ENCODE results near the gene FUT8.

FUT8 gene

GRCh38 chr14:65408113-65408512 lies 4.4 kb upstream of the FUT8 start:
- no peak overlapping the region for H3K27ac ChIP-seq (ENCODE audit: poor library complexity, severe bottlenecking)
- no peak for DNase-seq (ENCODE audit: low spot score)
- ATAC-seq (ENCODE audit: low read depth) = no peak
- no peaks in the 10 kb centered on the region for H3K36me3 ChIP-seq (ENCODE audit: low read depth)
- H3K4me3 ChIP-seq (ENCODE audit: severe bottlenecking) = no peak overlapping the region
- H3K27me3 ChIP-seq (ENCODE audit: insufficient read depth, poor library complexity, severe bottlenecking) = no peaks in the 10 kb centered on the region
- no peaks in the 10 kb centered on the region for H3K9me3 ChIP-seq (ENCODE audit: severe bottlenecking)
- H3K4me1 ChIP-seq (ENCODE audit: insufficient read depth, poor library complexity, severe bottlenecking) = peaks cover 3% of the 10 kb centered on the region
- no peak for TF ChIP-seq CTCF (IDR thresholded peaks at IDR 0.05; ENCODE audit: poor library complexity, severe bottlenecking)

GRCh38 chr14:65410640-65411039 lies 1.9 kb upstream of the FUT8 start:
- no peak for ATAC-seq (ENCODE audit: low read depth)
- Histone ChIP-seq H3K27me3 (ENCODE audit: insufficient read depth, poor library complexity, severe bottlenecking) (no peaks in the 10 kb centered on the region), H3K27ac (ENCODE audit: poor library complexity, severe bottlenecking) (no peak overlapping the region), H3K4me3 (ENCODE audit: severe bottlenecking) (no peak overlapping the region), H3K4me1 (ENCODE audit: insufficient read depth, poor library complexity, severe bottlenecking) (peaks cover 10% of the 10 kb centered on the region), H3K9me3 (ENCODE audit: severe bottlenecking) (no peaks in the 10 kb centered on the region), H3K36me3 (ENCODE audit: low read depth) (no peaks in the 10 kb centered on the region)
- no peak for DNase-seq (ENCODE audit: low spot score)
- TF ChIP-seq CTCF (IDR thresholded peaks at IDR 0.05; ENCODE audit: poor library complexity, severe bottlenecking) = no peak

GRCh38 chr14:65411656-65412031 lies 886 bp upstream of the FUT8 start:
- Histone ChIP-seq H3K9me3 (ENCODE audit: severe bottlenecking) (no peaks in the 10 kb centered on the region), H3K27ac (ENCODE audit: poor library complexity, severe bottlenecking) (peak overlapping the region; percentile 76), H3K27me3 (ENCODE audit: insufficient read depth, poor library complexity, severe bottlenecking) (no peaks in the 10 kb centered on the region), H3K4me3 (ENCODE audit: severe bottlenecking) (peak overlapping the region; percentile 69), H3K36me3 (ENCODE audit: low read depth) (no peaks in the 10 kb centered on the region), H3K4me1 (ENCODE audit: insufficient read depth, poor library complexity, severe bottlenecking) (peaks cover 10% of the 10 kb centered on the region)
- peak; percentile 94 for DNase-seq (ENCODE audit: low spot score)
- peak; percentile 79 for ATAC-seq (ENCODE audit: low read depth)
- no peak for TF ChIP-seq CTCF (IDR thresholded peaks at IDR 0.05; ENCODE audit: poor library complexity, severe bottlenecking)

DNA sequence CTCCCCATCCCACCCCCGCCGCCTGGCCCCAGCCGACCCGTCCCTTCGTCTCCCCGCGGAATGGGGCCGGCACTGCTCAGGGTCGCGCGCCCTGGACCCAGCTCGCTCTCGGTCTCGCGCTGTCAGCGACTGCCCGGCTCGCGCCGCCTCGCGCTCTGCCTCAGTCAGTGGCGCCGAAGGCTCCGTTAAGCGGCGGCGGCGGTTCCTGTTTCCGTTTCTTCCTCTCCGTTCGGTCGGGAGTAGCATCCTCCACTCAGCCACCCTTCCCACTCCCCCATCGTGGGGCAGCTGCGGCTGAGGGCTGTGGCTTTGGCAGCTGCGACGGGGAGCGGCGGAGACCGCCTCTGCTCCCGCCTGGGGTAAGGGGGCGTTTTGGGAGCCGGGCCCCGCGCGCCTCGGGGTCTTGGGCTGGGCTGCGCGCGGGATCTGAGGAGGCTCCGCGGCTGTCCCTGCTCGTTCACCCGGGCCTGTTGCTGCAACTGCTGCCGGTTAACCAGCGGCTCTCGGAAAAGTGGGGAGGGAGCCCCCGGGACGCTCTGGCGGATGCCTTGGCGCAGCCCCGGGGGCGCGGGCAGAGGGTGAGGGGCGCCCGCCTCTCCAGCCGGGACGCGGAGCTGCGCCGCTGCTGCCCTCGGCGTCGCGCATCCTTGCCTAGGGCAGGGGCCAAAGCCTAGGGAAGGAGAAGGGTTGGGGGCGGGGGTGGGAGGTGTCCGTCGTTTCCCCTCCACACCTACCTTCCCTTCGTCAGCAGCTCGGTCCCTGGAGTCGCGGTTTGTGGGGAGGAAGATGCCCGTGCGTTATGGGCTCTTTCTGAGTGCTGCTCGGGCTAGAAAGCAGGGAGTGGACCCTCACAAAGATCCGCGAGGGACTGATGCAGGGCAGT lies 567 bp downstream of the FUT8 start:
- TF ChIP-seq CTCF (IDR thresholded peaks at IDR 0.05; ENCODE audit: poor library complexity, severe bottlenecking) = no peak
- no peaks in the 10 kb centered on the region for H3K27me3 ChIP-seq (ENCODE audit: insufficient read depth, poor library complexity, severe bottlenecking)
- peak; percentile 63 for ATAC-seq (ENCODE audit: low read depth)
- H3K36me3 ChIP-seq (ENCODE audit: low read depth) = no peaks in the 10 kb centered on the region
- peak overlapping the region; percentile 76 for H3K27ac ChIP-seq (ENCODE audit: poor library complexity, severe bottlenecking)
- DNase-seq (ENCODE audit: low spot score) = peak; percentile 80
- peak overlapping the region; percentile 69 for H3K4me3 ChIP-seq (ENCODE audit: severe bottlenecking)
- H3K9me3 ChIP-seq (ENCODE audit: severe bottlenecking) = no peaks in the 10 kb centered on the region
- H3K4me1 ChIP-seq (ENCODE audit: insufficient read depth, poor library complexity, severe bottlenecking) = peaks cover 10% of the 10 kb centered on the region

DNA sequence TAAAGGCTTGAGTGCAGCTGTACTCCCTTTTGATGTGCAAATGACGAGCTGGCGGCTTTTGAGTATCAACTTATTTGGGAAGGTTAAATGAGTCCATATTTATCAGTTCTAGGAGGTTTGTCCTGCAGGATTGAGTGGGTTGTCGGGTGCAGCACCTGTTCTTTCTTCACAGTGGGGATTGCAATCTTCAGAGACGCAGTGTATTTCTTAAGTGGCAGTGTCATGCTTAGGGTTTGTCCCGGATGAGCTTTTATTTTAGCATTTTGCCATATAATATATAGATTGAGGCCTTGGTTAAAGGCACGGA lies 1.2 kb downstream of the FUT8 start:
- ATAC-seq (ENCODE audit: low read depth) = no peak
- peaks cover 10% of the 10 kb centered on the region for H3K4me1 ChIP-seq (ENCODE audit: insufficient read depth, poor library complexity, severe bottlenecking)
- no peak overlapping the region for H3K27ac ChIP-seq (ENCODE audit: poor library complexity, severe bottlenecking)
- H3K9me3 ChIP-seq (ENCODE audit: severe bottlenecking) = no peaks in the 10 kb centered on the region
- TF ChIP-seq CTCF (IDR thresholded peaks at IDR 0.05; ENCODE audit: poor library complexity, severe bottlenecking) = no peak
- H3K36me3 ChIP-seq (ENCODE audit: low read depth) = no peaks in the 10 kb centered on the region
- H3K27me3 ChIP-seq (ENCODE audit: insufficient read depth, poor library complexity, severe bottlenecking) = no peaks in the 10 kb centered on the region
- peak overlapping the region; percentile 69 for H3K4me3 ChIP-seq (ENCODE audit: severe bottlenecking)
- DNase-seq (ENCODE audit: low spot score) = no peak

Measured in RWPE2 (cell line).